Astrocyte of the hippocampus (primary cell): ENCODE data around the gene CDC123.
"Not testable (repeated sequence)": the region's sequence is repeated elsewhere in the genome, so short reads cannot be mapped to it uniquely, and the experiment has no call there.

Source experiments
- DNase-seq: peaks from one replicate; pipeline ENCODE4 v3.0.0; 2011; ENCODE audit warnings: low read depth, low spot score

The CDC123 gene

GRCh38 chr10:12191715-12192114 lies 4.3 kb upstream of the CDC123 start:
- DNase-seq = peak; percentile 9

- no peak for DNase-seq
These were observed 2.8 kb upstream of the CDC123 start for GRCh38 chr10:12193193-12193592.

DNA sequence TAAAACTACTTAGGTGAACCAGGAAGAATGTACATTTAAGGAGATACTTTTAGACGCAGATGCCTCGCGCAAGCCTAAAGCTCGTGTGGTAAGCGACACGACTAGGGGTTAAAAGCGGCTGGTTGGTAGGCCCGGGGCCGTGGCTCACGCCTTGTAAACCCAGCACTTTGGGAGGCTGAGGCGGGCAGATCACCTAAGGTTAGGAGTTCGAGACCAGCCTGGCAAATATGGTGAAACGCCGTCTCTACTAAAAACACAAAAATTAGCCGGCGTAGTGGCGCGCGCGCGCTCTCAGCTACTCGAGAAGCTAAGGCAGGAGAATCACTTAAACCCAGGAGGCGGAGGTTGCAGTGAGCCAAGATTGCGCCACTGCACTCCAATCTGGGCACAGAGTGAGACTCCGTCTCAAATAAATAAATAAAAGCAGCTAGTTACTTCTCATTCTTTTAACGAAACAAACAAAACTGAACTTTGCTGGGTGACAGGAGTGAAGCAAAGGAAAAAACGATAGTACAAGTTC lies 1.2 kb upstream of the CDC123 start:
- peak; percentile 23 for DNase-seq

- DNase-seq = no peak
These were observed 746 bp upstream of the CDC123 start for GRCh38 chr10:12195281-12195602.

- no peak for DNase-seq
These were observed 683 bp downstream of the CDC123 start for GRCh38 chr10:12196531-12197211.

- DNase-seq = no peak
These were observed 2.2 kb downstream of the CDC123 start for GRCh38 chr10:12198156-12198555.

DNA sequence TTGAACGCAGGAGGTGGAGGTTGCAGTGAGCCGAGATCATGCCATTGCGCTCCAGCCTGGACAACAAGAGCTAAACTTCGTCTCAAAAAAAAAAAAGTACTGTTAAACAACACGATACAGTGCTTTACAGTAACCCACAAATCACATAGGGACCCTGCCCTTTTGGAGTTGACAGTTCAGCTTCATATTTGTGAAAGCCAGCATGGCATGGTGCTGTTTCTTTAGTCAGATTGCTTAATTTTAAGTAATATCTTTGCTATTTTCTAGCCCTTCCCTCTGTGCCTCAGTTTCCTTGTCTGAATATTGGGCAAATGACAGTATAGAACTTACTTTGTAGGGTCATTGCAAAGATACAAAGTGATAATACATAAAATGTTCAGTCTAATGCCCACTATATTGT lies 4.9 kb downstream of the CDC123 start:
- no peak for DNase-seq

- DNase-seq = no peak
These were observed 5.6 kb downstream of the CDC123 start for GRCh38 chr10:12201543-12201942.

GRCh38 chr10:12202226-12202625 lies 6.2 kb downstream of the CDC123 start:
- no peak for DNase-seq

- no peak for DNase-seq
These were observed 9.1 kb downstream of the CDC123 start for GRCh38 chr10:12205082-12205481.

GRCh38 chr10:12207114-12207513 lies 11.1 kb downstream of the CDC123 start:
- DNase-seq = no peak

GRCh38 chr10:12208460-12208859 lies 12.5 kb downstream of the CDC123 start:
- DNase-seq = no peak

DNA sequence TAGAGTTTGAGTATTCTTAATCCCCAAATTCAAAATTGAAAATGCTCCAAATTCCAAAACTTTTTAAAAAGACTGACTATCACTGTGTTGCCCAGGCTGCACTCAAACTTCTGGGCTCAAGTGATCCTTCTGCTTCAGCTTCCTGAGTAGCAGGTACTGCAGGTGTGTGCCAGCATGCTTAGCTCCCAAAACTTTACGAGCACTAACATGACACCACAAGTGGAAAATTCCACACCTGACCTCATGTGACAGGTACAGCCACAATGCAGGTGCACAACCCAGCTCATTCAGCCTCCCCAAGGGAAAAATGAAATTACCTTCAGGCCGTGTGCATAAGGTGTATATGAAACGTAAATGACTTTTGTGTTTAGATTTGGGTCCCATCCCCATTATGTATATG lies 16.5 kb downstream of the CDC123 start:
- DNase-seq = no peak

- DNase-seq = no peak
These were observed 17.6 kb downstream of the CDC123 start for GRCh38 chr10:12213621-12214020.

DNA sequence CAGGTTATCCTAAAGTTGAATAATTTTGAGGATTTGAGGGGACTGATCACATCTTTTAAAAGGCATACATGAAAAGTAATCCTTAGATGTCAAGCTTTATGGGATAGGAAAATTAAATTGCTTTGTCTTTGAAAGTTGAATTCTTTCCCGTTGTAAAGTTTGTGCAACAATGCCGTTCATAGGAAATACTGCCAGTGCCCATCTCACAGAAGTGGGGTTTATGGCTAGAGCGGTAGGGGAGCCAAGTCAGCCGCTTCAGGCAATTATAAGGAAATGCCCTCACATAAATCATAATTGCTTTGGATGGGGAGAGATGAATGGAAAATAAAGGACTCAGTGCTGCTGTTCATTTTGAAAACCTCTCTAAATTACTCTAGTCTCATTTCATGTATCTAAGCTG lies 18.1 kb downstream of the CDC123 start:
- DNase-seq = no peak

DNA sequence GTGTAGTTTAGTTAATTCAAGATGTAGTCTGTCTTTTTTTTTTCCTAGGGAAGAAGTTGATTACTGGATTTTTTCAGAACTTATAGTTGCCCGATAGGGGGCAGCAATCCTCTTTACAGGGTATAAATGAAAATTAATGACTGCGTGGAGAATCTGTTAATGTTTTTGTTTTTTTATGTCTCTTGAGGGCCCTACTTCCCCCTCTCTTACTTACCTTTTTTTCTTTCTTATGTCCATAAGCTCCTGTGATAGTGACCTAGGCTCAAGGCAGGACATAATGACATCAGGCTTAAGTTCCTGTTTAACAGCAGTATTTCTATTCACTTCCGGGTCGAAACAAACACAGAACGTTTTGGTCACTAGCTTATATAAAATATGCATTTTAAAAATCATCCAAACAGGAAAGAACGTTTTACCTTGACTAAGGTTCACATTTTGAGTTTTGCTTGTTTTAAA lies 18.8 kb downstream of the CDC123 start:
- peak; percentile 70 for DNase-seq

DNA sequence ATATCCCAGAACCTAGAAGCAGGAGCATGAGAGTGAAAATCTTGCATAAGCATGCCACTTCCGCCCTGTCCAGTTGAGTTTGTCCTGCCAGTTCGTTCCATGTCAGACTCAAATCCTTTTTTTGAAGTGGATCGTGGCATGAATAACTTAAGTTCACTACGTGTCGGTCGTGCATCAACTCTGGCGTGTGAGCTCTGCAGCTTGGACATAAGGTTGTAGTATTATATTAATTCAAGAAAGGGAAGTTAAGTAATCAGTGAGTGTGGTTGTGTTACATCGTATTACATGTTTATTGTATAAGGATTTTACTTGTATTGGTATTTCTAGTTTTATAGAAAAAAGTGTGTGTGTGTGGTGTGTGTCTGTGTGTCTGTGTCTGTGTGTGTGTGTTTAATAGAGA lies 23.0 kb downstream of the CDC123 start:
- DNase-seq = no peak

DNA sequence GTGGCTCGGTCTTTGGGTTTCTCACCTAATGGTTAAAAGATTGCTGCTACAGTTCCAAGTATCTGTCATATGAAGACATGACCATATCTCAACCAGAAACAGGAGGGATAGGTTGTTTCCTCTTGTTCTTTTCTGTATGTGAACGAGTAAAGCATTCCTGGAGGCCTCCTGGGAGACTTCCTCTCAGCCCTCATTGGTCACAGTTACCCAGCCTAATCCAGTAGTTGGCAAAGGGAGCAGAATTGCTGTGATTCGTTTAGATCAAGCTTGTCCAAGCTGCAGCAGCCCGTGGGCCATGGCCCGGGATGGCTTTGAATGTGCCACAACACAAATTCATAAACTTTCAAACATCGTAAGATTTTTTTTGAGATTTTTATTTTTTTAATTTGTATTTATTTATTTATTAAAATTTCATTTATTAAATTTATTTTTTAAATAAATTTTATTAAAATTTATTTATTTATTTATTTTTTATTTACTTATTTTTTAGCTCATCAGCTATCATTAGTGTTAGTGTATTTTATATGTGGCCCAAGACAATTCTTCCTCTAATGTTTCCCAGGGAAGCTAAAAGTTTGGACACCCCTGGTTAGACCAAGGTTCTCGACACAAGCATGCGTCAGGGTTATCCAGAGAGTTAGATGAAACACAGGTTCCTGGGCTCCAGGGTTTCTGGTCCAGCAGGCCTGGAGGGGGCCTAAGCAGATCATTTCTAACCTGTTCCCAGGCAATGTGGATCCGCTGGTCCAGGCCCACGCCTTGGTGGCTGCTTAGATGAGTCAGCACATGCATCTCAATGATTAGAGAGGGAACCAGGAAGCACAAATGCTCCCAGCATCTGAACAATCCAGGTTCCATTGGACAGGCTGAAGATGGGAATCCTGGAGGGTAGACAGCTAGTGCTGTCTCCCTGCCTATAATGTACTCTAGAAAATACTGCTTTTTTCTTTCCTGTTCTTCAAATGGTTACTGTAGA lies 25.6 kb downstream of the CDC123 start:
- peak; percentile 40 for DNase-seq

DNA sequence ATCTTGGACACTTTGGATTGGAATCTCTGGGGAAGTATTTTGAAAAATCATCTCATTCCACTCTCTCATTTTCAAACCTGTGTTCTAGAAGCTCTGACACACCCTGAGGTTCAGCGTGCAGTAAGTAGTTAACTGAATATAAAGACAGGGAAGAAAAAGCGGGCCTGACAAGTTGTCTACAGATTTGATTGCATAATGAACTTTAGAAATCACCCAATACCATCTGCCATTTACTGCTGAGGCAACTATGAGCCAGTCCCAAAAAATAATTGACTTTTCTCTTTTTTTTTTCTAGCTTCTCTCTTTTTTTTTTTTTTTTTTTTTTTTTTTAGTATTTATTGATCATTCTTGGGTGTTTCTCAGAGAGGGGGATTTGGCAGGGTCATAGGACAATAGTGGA lies 29.5 kb downstream of the CDC123 start:
- DNase-seq = no peak

DNA sequence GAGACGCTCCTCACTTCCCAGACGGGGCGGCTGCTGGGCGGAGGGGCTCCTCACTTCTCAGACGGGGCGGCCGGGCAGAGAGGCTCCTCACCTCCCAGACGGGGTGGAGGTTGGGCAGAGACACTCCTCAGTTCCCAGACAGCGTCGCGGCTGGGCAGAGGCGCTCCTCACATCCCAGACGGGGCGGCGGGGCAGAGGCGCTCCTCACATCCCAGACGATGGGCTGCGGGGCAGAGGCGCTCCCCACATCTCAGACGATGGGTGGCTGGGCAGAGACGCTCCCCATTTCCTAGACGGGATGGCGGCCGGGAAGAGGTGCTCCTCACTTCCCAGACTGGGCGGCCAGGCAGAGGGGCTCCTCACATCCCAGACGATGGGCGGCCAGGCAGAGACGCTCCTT lies 30.4 kb downstream of the CDC123 start:
- not testable (repeated sequence) for DNase-seq

DNA sequence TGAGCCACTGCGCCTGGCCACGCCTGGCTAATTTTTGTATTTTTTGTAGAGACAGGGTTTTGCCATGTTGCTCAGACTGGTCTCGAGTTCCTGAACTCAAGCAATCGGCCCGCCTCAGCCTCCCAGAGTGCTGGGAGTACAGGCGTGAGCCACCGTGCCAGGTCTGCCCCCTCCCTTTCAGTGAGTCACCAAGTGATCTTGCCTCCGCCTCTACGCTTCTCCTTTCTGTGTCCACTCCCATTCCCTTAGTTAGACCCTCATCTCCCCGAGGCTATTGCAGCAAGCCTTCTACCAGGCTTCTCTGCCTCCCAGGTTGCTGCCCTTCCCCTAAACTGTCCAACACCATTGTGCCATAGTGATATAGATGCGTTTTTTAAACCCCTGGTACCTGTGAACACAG lies 32.9 kb downstream of the CDC123 start:
- no peak for DNase-seq

GRCh38 chr10:12234687-12235086 lies 38.7 kb downstream of the CDC123 start:
- DNase-seq = not testable (repeated sequence)
